Heart left ventricle (tissue), 16 donors: Measurements from ENCODE around the gene CBX8. TPM values are rescaled to one million over a fixed set of nuclear protein-coding genes. Genes with fewer than 3 reads are reported as not detected.

Experiments used
- ATAC-seq, 4 donors: fragments of 200-7000 bp; cut with Tn5 transposase; one replicate each; pipeline ENCODE4 v1.9.1; 2020 to 2022; ENCODE audit warnings: moderate library complexity in 4 of 4, mild to moderate bottlenecking in 3 of 4, moderate number of reproducible peaks in 1 of 4
- DNase-seq, 5 donors: peaks; one replicate each; pipeline ENCODE4 v3.0.0-alpha.2; 2020
- H3K27ac ChIP-seq, 12 donors: fragments of 200-600 bp; sonication (generic) in 4 of 12; one replicate each; pipeline versions ENCODE4 v1.5.0 to v1.8.0; 2016 to 2022; ENCODE audit warnings: mild to moderate bottlenecking in 2 of 12
- H3K27me3 ChIP-seq, 9 donors: fragments of 200-600 bp; sonication (generic) in 2 of 9; one replicate each; pipeline versions ENCODE4 v1.5.1 to v1.8.0; 2016 to 2022; ENCODE audit warnings: mild to moderate bottlenecking in 3 of 9
- H3K36me3 ChIP-seq, 9 donors: fragments of 200-600 bp; sonication (generic) in 2 of 9; one replicate each; pipeline versions ENCODE4 v1.5.0 to v1.8.0; 2018 to 2022; ENCODE audit warnings: mild to moderate bottlenecking in 2 of 9
- H3K4me1 ChIP-seq, 12 donors: fragments of 200-600 bp; sonication (generic) in 4 of 12; one replicate each; pipeline versions ENCODE4 v1.5.0 to v1.8.0; 2016 to 2022; ENCODE audit warnings: mild to moderate bottlenecking in 3 of 12
- H3K4me3 ChIP-seq, 12 donors: fragments of 200-600 bp; sonication (generic) in 4 of 12; one replicate each; pipeline versions ENCODE4 v1.5.0 to v1.8.0; 2017 to 2022; ENCODE audit warnings: mild to moderate bottlenecking in 9 of 12, moderate library complexity in 4 of 12
- H3K9me3 ChIP-seq, 12 donors: fragments of 200-600 bp; sonication (generic) in 4 of 12; one replicate each; pipeline versions ENCODE4 v1.5.0 to v1.8.0; 2016 to 2022; ENCODE audit warnings: mild to moderate bottlenecking in 1 of 12
- CTCF ChIP-seq, 12 donors: fragments of 200-600 bp; sonication (generic) in 4 of 12; IDR thresholded peaks; one replicate each; pipeline versions ENCODE4 v1.5.0 to v1.8.0; 2018 to 2022; ENCODE audit warnings: antibody characterized with exemption in 12 of 12, mild to moderate bottlenecking in 5 of 12
- POLR2A ChIP-seq, 2 donors: fragments of 450-650 bp; IDR thresholded peaks; one replicate each; pipeline ENCODE4 v1.6.1; 2017; ENCODE audit warnings: antibody characterized with exemption in 2 of 2, mild to moderate bottlenecking in 2 of 2, moderate library complexity in 2 of 2
- WGBS, 4 donors: extraction: QIAGEN DNeasy Blood & Tissue Kit in 2 of 4; methylation state at CpG; one replicate each; pipeline versions ENCODE4 v1.1.5 to v1.1.7; 2013 to 2018; 5-methylcytosine and 5-hydroxymethylcytosine counted together
- intact Hi-C, 10 donors: fragments of 100-400 bp; cut with DNase I; formaldehyde crosslinking; loops; one replicate each; pipeline versions ENCODE4 v1.11.1 to v1.14.2; 2022
- polyA plus RNA-seq, 2 donors: library from polyadenylated mRNA; stranded (reverse); fragments of 200-250 nt; gene quantifications; one replicate each; pipeline ENCODE4 v1.2.3, GENCODE V29; 2013
- total RNA-seq, 9 donors: library from RNA; depleted of rRNA in 2 of 9; stranded (reverse); fragments of >200 nt in 2 of 9; fragmentation: NEBNext Ultra II Directional in 3 of 9; extraction: Animal tissue kit (Norgen Biotek cat#: 25700) in 3 of 9; gene quantifications; one replicate each; pipeline versions ENCODE4 v1.1.0 to v1.2.4, GENCODE V29; 2016 to 2023
- donor health status: ischemic (EF 13 %, LVEDD 7.1; RV severe dilation, severe dysfunction).
- donor health status: healthy with polysubstance abuse.
- donor health status: DM: no; HTN: yes; CAD: no.
- donor health status: DM: no; HTN: no; CAD: no.
- donor health status: ischemic (EF 25% LVEDD 6.9; RV normal size, moderate dysfunction).
- donor health status: ischemic (EF 25% LVEDD 5.7; RV mildly dilated, moderate dysfunction).
- donor health status: healthy.
- donor health status: DM: yes; HTN: yes; CAD: no.
- donor health status: ischemic (EF 35%, LVEDD 5.7; RV mildly dilated, moderate dysfunction).
- donor health status: nonischemic (EF 11% LVEDD 7.7; RV severe dilation, severe dysfunction).
- donor health status: DM: yes; HTN: yes; CAD: no.
- donor health status: PGD.
- donor health status: ischemic (EF 29% LVEDD 5.4; RV normal size, mild dysfunction).
- donor health status: nonischemic (EF 23%, LVEDD 6.1; RV moderate dilation, normal function).

The CBX8 gene
- total and polyA plus RNA-seq, 11 donors, result 1.5 to 9.2 (median 5.1) TPM

- H3K27ac ChIP-seq, result no peak overlapping the region
- DNase-seq (no peak), ATAC-seq (peak; percentile 9 to 65 (median 42))
- H3K4me3 ChIP-seq, result no peak overlapping the region
- H3K9me3 ChIP-seq, result no peaks in the 10 kb centered on the region
- peaks cover 0 to 51% (median 24%) of the 10 kb centered on the region in 12 donors for H3K4me1 ChIP-seq
- intact Hi-C loops, result loop anchor here in 4 of 10 donors (2.0 to 10.0 kb wide), 6 partner anchors 30 to 183 kb away; partner anchors contain the start of gene CBX4 (in 1 of the 4)
- H3K36me3 ChIP-seq, result no peaks in the 10 kb centered on the region
- TF ChIP-seq POLR2A (IDR thresholded peaks at IDR 0.05) (no peak), CTCF (IDR thresholded peaks at IDR 0.05) (peak in 10 of 12 donors; percentile 14 to 47 (median 30))
- 30 to 50% (median 35%) methylated on average over 15 to 20 of the region's 20 CpGs for WGBS, 4 donors
- H3K27me3 ChIP-seq, result peaks cover 75 to 94% (median 91%) of the 10 kb centered on the region in 9 donors
These were observed 12.1 kb upstream of the CBX8 start for GRCh38 chr17:79808763-79809529.

GRCh38 chr17:79806863-79807720 is 10.2 kb upstream of the CBX8 start:
- intact Hi-C loops, result loop anchor here in 3 of 10 donors (5.0 to 10.0 kb wide), 4 partner anchors 35 to 185 kb away; no protein-coding TSS in a partner anchor
- no peak overlapping the region for H3K4me3 ChIP-seq
- H3K27ac ChIP-seq, result no peak overlapping the region
- peaks cover 79 to 100% (median 95%) of the 10 kb centered on the region in 9 donors for H3K27me3 ChIP-seq
- no peaks in the 10 kb centered on the region for H3K36me3 ChIP-seq
- H3K9me3 ChIP-seq, result no peaks in the 10 kb centered on the region
- 23 to 29% (median 25%) methylated on average over 13 of the region's 13 CpGs for WGBS, 4 donors
- H3K4me1 ChIP-seq, result peaks cover 0 to 47% (median 25%) of the 10 kb centered on the region in 12 donors
- TF ChIP-seq CTCF (IDR thresholded peaks at IDR 0.05) (no peak), POLR2A (IDR thresholded peaks at IDR 0.05) (no peak)
- no peak for ATAC-seq
- DNase-seq, result no peak

GRCh38 chr17:79806446-79806760 is 9.5 kb upstream of the CBX8 start:
- Histone ChIP-seq H3K4me1 (peaks cover 0 to 41% (median 23%) of the 10 kb centered on the region in 12 donors), H3K4me3 (no peak overlapping the region), H3K36me3 (no peaks in the 10 kb centered on the region), H3K27me3 (peaks cover 79 to 100% (median 95%) of the 10 kb centered on the region in 9 donors), H3K27ac (no peak overlapping the region), H3K9me3 (no peaks in the 10 kb centered on the region)
- WGBS, 4 donors, result 18 to 33% (median 25%) methylated on average over 3 to 4 of the region's 4 CpGs
- TF ChIP-seq POLR2A (IDR thresholded peaks at IDR 0.05) (no peak), CTCF (IDR thresholded peaks at IDR 0.05) (no peak)
- DNase-seq (no peak), ATAC-seq (no peak)
- intact Hi-C loops, result loop anchor here in 3 of 10 donors (5.0 to 10.0 kb wide), 4 partner anchors 36 to 186 kb away; no protein-coding TSS in a partner anchor
